ENCODE data around the gene LRP6.

DNA sequence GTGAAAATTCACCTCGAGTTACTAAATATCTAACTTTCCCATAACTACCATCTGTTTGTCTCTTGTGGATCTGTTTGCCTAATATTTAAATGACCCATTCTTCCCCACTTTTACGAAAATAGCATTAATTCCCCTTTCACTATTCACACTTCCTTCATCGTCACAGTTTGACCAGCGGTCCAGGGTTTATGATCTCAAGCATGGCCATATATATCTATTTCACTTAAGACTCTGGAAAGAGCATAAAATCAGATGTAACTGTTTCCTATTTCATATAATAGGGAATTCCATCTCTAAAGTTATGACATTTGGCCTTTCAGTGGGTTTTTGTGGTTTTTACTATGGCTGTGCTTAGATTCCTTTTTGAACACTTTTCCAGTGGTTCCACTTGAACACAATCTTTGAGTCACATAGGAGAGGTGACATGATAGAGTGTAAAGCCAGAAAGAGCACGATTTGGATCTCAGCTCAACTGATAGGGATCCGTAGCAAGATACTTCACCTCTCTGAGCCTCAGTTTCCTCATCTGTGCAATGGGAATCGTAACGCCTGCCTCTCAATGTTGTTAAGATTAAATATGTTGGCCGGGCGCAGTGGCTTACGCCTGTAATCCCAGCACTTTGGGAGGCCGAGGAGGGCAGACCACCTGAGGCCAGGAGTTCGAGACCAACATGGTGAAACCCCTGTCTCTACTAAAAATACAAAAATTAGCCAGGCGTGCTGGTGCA is 196.9 kb downstream of the LRP6 start:
- TF ChIP-seq NFRKB (IDR thresholded peaks at IDR 0.05) (no peak), FOXK2 (IDR thresholded peaks at IDR 0.05) (no peak), TARDBP (IDR thresholded peaks at IDR 0.05) (no peak), BHLHE40 (IDR thresholded peaks at IDR 0.05; ENCODE audit: borderline replicate concordance) (no peak), ZNF384 (IDR thresholded peaks at IDR 0.05) (no peak), FOXA1 (IDR thresholded peaks at IDR 0.05) (no peak), FOXM1 (IDR thresholded peaks at IDR 0.05; ENCODE audit: borderline replicate concordance) (no peak)

Measured in HEK293T (cell line).